ENCODE results near the gene COX6B1.

DNA sequence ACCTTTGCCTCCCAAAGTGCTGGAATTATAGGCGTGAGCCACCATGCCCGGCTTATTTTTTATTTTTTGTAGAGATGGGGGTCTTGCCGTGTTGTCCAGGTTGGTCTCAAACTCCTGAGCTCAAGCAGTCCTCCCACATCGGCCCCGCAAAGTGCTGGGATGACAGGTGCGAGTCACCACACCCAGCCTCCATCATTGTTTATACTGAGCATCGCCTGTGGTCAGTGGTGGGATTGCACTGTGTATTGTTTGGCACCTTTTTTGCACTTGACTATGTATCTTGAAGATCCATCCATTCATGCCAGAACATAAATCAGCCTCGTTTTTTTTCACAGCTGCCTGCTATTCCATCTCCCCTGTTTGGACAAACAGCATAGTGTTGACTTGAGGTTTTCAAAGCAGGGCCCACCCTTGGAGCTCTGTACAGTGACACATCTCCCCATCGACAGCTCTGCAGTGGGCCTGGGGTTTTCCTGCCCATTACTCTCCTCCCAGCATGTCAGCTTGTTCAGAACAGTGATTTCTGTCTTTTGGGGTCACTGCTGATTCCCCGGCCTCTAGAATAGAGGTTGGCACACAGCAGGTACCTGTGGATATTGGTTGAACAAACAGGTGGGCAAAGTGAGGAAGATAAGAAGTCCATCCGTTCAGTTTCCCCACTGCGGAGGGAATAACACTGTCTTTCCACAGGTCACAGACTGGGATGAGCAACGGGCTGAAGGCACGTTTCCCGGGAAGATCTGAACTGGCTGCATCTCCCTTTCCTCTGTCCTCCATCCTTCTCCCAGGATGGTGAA lies 10.0 kb downstream of the COX6B1 start:
- no peak for TF ChIP-seq TEAD4 (IDR thresholded peaks at IDR 0.05)
- TF ChIP-seq, protein P1, sequence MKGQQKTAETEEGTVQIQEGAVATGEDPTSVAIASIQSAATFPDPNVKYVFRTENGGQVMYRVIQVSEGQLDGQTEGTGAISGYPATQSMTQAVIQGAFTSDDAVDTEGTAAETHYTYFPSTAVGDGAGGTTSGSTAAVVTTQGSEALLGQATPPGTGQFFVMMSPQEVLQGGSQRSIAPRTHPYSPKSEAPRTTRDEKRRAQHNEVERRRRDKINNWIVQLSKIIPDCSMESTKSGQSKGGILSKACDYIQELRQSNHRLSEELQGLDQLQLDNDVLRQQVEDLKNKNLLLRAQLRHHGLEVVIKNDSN (IDR thresholded peaks at IDR 0.05), result no peak
- no peak for TF ChIP-seq EP300 (IDR thresholded peaks at IDR 0.05; ENCODE audit: borderline replicate concordance)

Data from Ishikawa (cell line).